Bronchial epithelial cell (primary cell): ENCODE results near the gene GRIP2. TPM values are rescaled to one million over a fixed set of nuclear protein-coding genes. Genes with fewer than 3 reads are reported as not detected.

ENCODE experiments used
- DNase-seq: peaks from one replicate; pipeline ENCODE4 v3.0.0-alpha.2; 2010; ENCODE audit warnings: low read depth
- FAIRE-seq: peaks from 2 replicates; lab custom pipeline; 2011; peaks lifted over from hg19 to GRCh38; lab: Jason Lieb, UNC
- H3K27me3 ChIP-seq: 2 replicates; pipeline ENCODE4 v1.5.1; 2011; ENCODE audit warnings: low read length; ENCODE audit not compliant: control insufficient read depth, insufficient read depth
- H3K36me3 ChIP-seq: 2 replicates; pipeline ENCODE4 v1.5.1; 2011; ENCODE audit warnings: low read length; ENCODE audit not compliant: control insufficient read depth, insufficient read depth
- H3K4me3 ChIP-seq: 2 replicates; pipeline ENCODE4 v1.5.1; 2011; ENCODE audit warnings: mild to moderate bottlenecking, low read depth, low read length, control low read depth
- total RNA-seq: library from RNA; depleted of rRNA; stranded (reverse); fragments of >200 nt; gene quantifications from 2 replicates; pipeline ENCODE4 v1.2.1, GENCODE V29; 2014
- TF ChIP-seq, protein P1 (sequence below): IDR thresholded peaks from 2 replicates; pipeline ENCODE4 v1.5.1; 2011; ENCODE audit warnings: mild to moderate bottlenecking, moderate library complexity, low read length, control low read depth, inconsistent platforms; ENCODE audit not compliant: insufficient read depth, severe bottlenecking

GRIP2 gene
- total RNA-seq, 1 donor from 2014 or later = under 0.01 TPM

DNA sequence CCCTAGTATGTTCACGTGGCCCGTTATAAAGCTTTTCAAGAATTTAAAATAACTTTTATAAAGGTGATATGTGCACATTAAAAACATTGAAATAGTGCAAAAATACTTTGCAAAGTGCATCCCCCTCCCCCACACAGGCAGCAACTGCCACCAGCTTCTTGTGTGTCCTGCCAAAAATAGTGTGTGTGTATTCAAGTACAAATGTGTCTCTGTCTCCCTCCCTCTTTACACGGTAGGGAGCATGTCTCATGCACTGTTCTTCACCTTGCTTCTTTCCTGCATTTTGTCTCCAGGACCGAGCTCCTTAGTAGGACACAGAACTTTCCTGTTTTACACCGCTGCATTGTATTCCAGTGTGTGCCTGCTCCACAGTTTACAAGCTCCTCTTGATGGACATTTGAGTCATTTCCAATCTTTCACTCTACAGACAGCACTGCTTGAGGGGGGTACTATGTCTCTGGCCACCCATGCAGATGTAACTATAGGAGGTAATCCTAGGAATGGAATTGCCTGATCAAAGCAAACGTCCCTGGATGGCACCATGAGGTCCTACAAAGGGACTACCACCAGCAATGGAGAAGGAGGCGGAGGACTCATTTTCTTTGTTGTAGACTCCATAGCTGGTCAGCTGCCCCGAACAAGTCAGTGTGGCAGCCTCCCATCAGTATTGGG lies 85.4 kb downstream of the GRIP2 start:
- Histone ChIP-seq H3K4me3 (no peak overlapping the region), H3K36me3 (no peaks in the 10 kb centered on the region), H3K27me3 (no peaks in the 10 kb centered on the region)
- TF ChIP-seq, protein P1, sequence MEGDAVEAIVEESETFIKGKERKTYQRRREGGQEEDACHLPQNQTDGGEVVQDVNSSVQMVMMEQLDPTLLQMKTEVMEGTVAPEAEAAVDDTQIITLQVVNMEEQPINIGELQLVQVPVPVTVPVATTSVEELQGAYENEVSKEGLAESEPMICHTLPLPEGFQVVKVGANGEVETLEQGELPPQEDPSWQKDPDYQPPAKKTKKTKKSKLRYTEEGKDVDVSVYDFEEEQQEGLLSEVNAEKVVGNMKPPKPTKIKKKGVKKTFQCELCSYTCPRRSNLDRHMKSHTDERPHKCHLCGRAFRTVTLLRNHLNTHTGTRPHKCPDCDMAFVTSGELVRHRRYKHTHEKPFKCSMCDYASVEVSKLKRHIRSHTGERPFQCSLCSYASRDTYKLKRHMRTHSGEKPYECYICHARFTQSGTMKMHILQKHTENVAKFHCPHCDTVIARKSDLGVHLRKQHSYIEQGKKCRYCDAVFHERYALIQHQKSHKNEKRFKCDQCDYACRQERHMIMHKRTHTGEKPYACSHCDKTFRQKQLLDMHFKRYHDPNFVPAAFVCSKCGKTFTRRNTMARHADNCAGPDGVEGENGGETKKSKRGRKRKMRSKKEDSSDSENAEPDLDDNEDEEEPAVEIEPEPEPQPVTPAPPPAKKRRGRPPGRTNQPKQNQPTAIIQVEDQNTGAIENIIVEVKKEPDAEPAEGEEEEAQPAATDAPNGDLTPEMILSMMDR = no peak
- FAIRE-seq (no peak), DNase-seq (no peak)

DNA sequence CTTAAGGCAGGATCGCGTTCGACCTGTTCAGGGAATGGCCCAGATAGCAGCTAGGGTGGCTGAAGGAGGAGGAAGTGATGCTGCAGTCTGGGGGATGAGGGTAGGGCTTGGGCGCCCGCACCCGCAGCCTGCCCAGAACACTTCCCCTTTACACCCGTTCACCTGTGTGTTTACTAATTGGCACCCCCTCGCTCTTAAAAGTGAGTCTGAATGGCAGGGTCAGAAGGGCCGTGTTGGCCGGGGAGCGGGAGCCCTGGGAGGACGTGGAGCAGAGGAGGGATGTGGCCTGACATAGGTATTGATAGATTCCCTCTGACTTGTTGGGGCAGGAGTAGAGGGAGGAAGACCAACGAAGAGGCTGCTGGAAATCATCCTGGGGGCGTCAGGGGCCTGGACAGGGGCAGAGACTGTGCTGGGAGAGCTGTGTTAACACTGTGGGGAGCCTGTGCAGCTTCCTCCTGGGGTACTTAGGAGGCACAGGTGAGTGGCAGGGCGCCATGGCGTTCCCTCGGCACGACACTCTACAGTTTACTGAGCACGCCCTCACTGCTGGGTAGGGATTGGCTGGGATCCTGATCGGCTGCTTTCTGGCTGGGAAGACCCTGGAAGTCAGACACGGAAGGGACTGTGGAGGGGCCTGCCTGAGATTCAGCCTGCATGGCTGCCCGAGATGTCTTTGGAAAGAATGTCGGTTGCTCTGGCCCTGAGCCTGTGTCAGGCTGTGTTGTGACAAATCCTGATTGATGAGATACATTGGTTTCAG lies 86.1 kb downstream of the GRIP2 start:
- DNase-seq = no peak
- FAIRE-seq = no peak
- H3K36me3 ChIP-seq = no peaks in the 10 kb centered on the region
- no peak overlapping the region for H3K4me3 ChIP-seq
- H3K27me3 ChIP-seq = no peaks in the 10 kb centered on the region
- TF ChIP-seq, protein P1 = no peak

DNA sequence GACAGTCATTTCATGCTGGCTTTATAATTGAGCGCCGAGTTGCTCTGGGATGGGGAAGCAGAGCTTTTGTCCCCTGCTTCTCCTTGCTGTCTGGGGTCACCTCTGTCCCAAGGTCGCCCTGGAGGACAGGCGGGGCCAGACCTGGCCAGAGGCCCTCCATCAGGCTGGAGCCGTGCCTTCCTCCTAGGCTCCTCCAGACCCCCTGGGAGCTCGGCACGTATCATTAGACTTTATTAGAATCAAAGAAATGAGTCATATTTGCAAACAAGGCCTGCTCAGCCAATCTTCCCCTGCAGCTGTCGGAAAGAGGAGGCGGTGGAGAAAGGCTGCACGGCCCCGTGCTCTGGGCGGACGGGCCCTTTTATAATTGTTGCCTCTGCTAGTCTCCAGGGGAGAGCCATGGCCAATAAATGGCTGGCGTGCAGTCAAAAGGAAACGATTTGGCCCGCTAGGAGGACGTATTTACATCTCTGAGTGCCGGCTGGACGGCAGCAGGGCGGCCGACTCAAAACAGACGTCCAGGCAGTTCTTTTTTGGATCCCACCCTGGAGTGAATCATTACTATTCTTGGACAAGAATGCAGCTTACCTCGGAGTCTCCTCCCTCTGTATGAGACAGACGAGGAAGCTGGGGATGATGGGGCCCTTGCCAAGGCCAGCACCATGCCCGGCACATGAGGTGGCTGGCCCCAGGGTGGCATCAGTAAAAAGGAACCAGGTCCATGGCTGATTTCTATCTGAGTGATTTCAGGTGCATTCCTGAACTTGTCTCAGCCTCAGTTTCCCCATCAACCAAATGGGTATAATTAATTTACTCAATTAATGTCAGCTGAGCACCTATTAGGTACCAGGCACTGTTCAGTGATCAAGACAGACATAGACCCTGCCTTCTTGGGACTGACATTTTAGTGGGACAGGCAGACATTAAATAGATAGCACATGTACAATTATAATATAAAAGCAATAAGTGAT lies 87.1 kb downstream of the GRIP2 start:
- DNase-seq (peak; percentile 91), FAIRE-seq (no peak)
- Histone ChIP-seq H3K27me3 (no peaks in the 10 kb centered on the region), H3K36me3 (no peaks in the 10 kb centered on the region), H3K4me3 (no peak overlapping the region)
- TF ChIP-seq, protein P1 = no peak

DNA sequence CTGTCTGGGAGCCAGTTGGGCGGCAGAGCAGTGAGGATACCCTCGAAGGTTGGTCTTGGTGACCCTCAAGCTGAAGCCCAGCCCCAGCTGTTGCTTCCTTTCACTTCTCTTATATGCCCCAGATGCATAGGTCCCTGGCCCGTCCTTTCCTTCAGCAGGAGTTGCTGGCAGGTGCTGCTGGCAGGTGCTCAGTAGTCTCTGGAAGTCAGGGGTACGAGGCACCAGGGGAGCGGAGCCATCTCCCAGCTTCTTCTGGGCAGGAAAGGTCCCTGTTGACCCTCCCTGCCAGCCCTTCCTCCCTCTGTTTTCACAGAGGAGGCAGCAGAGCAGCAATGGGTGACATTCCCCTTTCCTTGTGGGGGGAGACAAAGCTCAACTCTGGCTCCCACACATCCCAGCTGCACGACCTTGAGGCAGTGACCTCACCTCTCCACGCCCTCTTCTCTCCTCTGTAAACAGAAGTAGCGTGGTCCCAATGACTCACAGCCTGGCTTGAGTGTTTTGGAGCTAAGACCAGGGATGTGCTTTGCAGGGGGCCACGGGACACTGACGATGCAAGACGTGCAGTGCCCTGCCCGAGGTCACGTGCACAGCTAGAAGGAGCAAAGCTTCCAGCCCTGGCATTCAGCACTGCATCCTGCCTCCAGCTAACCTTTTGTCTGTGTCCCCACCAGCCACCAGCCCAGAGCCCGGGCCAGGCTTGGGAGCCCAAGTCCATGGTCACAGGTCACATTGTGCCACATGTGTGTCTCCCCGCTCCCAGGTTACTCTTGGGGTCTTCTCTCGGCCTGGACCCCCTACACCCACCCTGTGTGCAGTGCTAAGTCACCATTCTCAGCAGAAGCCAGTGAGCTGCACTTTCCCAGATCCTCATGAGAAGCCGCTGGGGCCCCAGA lies 88.0 kb downstream of the GRIP2 start:
- DNase-seq (peak; percentile 56), FAIRE-seq (peak; percentile 40)
- H3K4me3 ChIP-seq = no peak overlapping the region
- H3K27me3 ChIP-seq = no peaks in the 10 kb centered on the region
- H3K36me3 ChIP-seq = no peaks in the 10 kb centered on the region
- TF ChIP-seq, protein P1 = no peak
